CD4-positive, CD25-positive, alpha-beta regulatory T cell (primary cell): ENCODE data around the gene METTL9. TPM values are rescaled to one million over a fixed set of nuclear protein-coding genes. Genes with fewer than 3 reads are reported as not detected.
"Not testable (repeated sequence)": the region's sequence is repeated elsewhere in the genome, so short reads cannot be mapped to it uniquely, and the experiment has no call there.

ENCODE experiments used
- ATAC-seq, 2 donors: fragments of 150-1000 bp; cut with Tn5 transposase; one replicate each; pipeline ENCODE4 v1.10.0; 2021; ENCODE audit warnings: low read depth in 2 of 2, moderate number of reproducible peaks in 2 of 2, moderate library complexity in 1 of 2
- DNase-seq, 3 donors: peaks; one replicate each; pipeline versions ENCODE4 v3.0.0 to v3.0.0-alpha.2; 2012 to 2022; ENCODE audit warnings: mixed read lengths in 1 of 3
- H3K27ac ChIP-seq: one replicate; pipeline ENCODE4 v1.7.0; 2013; ENCODE audit warnings: mild to moderate bottlenecking, low read length; ENCODE audit not compliant: insufficient read depth, poor library complexity, severe bottlenecking
- H3K27me3 ChIP-seq: one replicate; pipeline ENCODE4 v1.7.0; 2013; ENCODE audit warnings: low read length; ENCODE audit not compliant: control insufficient read depth, insufficient read depth
- H3K36me3 ChIP-seq: one replicate; pipeline ENCODE4 v1.7.0; 2013; ENCODE audit warnings: mild to moderate bottlenecking, low read length, moderate library complexity; ENCODE audit not compliant: control insufficient read depth, insufficient read depth
- H3K4me1 ChIP-seq: 2 replicates; pipeline ENCODE4 v1.7.0; 2013; ENCODE audit warnings: mild to moderate bottlenecking, low read length; ENCODE audit not compliant: insufficient read depth, control insufficient read depth, poor library complexity, severe bottlenecking
- H3K4me3 ChIP-seq: one replicate; pipeline ENCODE4 v1.7.0; 2013; ENCODE audit warnings: low read depth, mild to moderate bottlenecking, low read length, moderate library complexity
- H3K9me3 ChIP-seq, 2 experiments: 1 replicate in 1 of 2; 2 replicates in 1 of 2; pipeline ENCODE4 v1.7.0; 2013; ENCODE audit warnings: low read length in 2 of 2, mild to moderate bottlenecking in 1 of 2, moderate library complexity in 1 of 2; ENCODE audit not compliant: control insufficient read depth in 2 of 2
- H3K27ac Mint-ChIP-seq, 3 donors: one replicate each; pipeline ENCODE4 v1.8.0; 2020 to 2022; ENCODE audit warnings: mild to moderate bottlenecking in 3 of 3, mixed read lengths in 3 of 3, moderate library complexity in 2 of 3
- H3K27me3 Mint-ChIP-seq: one replicate; pipeline ENCODE4 v1.8.0; 2022; ENCODE audit warnings: mild to moderate bottlenecking, mixed read lengths
- H3K36me3 Mint-ChIP-seq: one replicate; pipeline ENCODE4 v1.8.0; 2020; ENCODE audit warnings: mixed read lengths
- H3K4me1 Mint-ChIP-seq, 4 donors: one replicate each; pipeline ENCODE4 v1.8.0; 2020 to 2022; ENCODE audit warnings: mixed read lengths in 4 of 4, mild to moderate bottlenecking in 1 of 4
- H3K4me3 Mint-ChIP-seq, 4 donors: one replicate each; pipeline ENCODE4 v1.8.0; 2020 to 2022; ENCODE audit warnings: mild to moderate bottlenecking in 4 of 4, mixed read lengths in 4 of 4, moderate library complexity in 3 of 4
- H3K9me3 Mint-ChIP-seq, 7 donors: one replicate each; pipeline ENCODE4 v1.8.0; 2020 to 2022; ENCODE audit warnings: mixed read lengths in 7 of 7, mild to moderate bottlenecking in 3 of 7, moderate library complexity in 2 of 7
- polyA plus RNA-seq, 4 donors: library from polyadenylated mRNA; unstranded; fragments of 300-500 nt; fragmentation: Illumina TruSeq; gene quantifications; one replicate each; pipeline ENCODE4 v1.2.3, GENCODE V29; 2021
- total RNA-seq: library from RNA; stranded (reverse); gene quantifications from one replicate; pipeline ENCODE4 v1.2.3, GENCODE V29; 2022

Gene METTL9
- total and polyA plus RNA-seq, 5 donors from 2014 or later = 69.9 to 141 (median 116) TPM

GRCh38 chr16:21555621-21556020 lies 43.8 kb upstream of the METTL9 start:
- not testable (repeated sequence) for H3K4me3 ChIP-seq, H3K9me3 Mint-ChIP-seq, H3K27ac Mint-ChIP-seq, DNase-seq, H3K27me3 ChIP-seq, H3K27ac ChIP-seq, H3K36me3 ChIP-seq, ATAC-seq, H3K4me3 Mint-ChIP-seq, H3K9me3 ChIP-seq, H3K27me3 Mint-ChIP-seq, H3K4me1 ChIP-seq, H3K36me3 Mint-ChIP-seq
- peaks cover 4 to 15% (median 7%) of the 10 kb centered on the region in 4 donors for H3K4me1 Mint-ChIP-seq

GRCh38 chr16:21556026-21556595 lies 43.3 kb upstream of the METTL9 start:
- peaks cover 4 to 15% (median 7%) of the 10 kb centered on the region in 4 donors for H3K4me1 Mint-ChIP-seq
- not testable (repeated sequence) for DNase-seq, H3K27ac Mint-ChIP-seq, H3K9me3 ChIP-seq, H3K4me3 ChIP-seq, H3K27ac ChIP-seq, ATAC-seq, H3K27me3 ChIP-seq, H3K4me1 ChIP-seq, H3K9me3 Mint-ChIP-seq, H3K36me3 Mint-ChIP-seq, H3K36me3 ChIP-seq, H3K4me3 Mint-ChIP-seq, H3K27me3 Mint-ChIP-seq

- H3K4me3 Mint-ChIP-seq, H3K36me3 Mint-ChIP-seq, H3K4me3 ChIP-seq, H3K27ac Mint-ChIP-seq, H3K4me1 ChIP-seq, H3K9me3 ChIP-seq, H3K27me3 Mint-ChIP-seq, H3K36me3 ChIP-seq, H3K27me3 ChIP-seq, H3K9me3 Mint-ChIP-seq, H3K27ac ChIP-seq, ATAC-seq, DNase-seq: not testable (repeated sequence)
- peaks cover 4 to 15% (median 7%) of the 10 kb centered on the region in 4 donors for H3K4me1 Mint-ChIP-seq
These were observed 42.6 kb upstream of the METTL9 start for GRCh38 chr16:21556651-21557241.

GRCh38 chr16:21560462-21560861 lies 38.9 kb upstream of the METTL9 start:
- Mint-ChIP-seq H3K27ac (no peak overlapping the region), H3K9me3 (no peaks in the 10 kb centered on the region), H3K27me3 (no peaks in the 10 kb centered on the region), H3K4me3 (no peak overlapping the region), H3K36me3 (no peaks in the 10 kb centered on the region), H3K4me1 (peaks cover 0 to under 1% (median 0%) of the 10 kb centered on the region in 4 donors)
- Histone ChIP-seq H3K27ac (no peak overlapping the region), H3K4me3 (no peak overlapping the region), H3K4me1 (no peaks in the 10 kb centered on the region), H3K27me3 (no peaks in the 10 kb centered on the region), H3K36me3 (no peaks in the 10 kb centered on the region), H3K9me3 (no peaks in the 10 kb centered on the region)
- ATAC-seq (no peak), DNase-seq (no peak)

GRCh38 chr16:21563676-21564075 lies 35.7 kb upstream of the METTL9 start:
- Mint-ChIP-seq H3K27ac (peak overlapping the region in 1 of 3 donors; percentile 26), H3K9me3 (no peaks in the 10 kb centered on the region), H3K4me3 (no peak overlapping the region), H3K4me1 (peaks cover 0 to 6% (median 0%) of the 10 kb centered on the region in 4 donors), H3K27me3 (no peaks in the 10 kb centered on the region), H3K36me3 (no peaks in the 10 kb centered on the region)
- Histone ChIP-seq H3K27me3 (no peaks in the 10 kb centered on the region), H3K4me3 (no peak overlapping the region), H3K27ac (no peak overlapping the region), H3K9me3 (no peaks in the 10 kb centered on the region), H3K4me1 (no peaks in the 10 kb centered on the region), H3K36me3 (no peaks in the 10 kb centered on the region)
- no peak for ATAC-seq
- DNase-seq = no peak

GRCh38 chr16:21564367-21564766 lies 35.0 kb upstream of the METTL9 start:
- not testable (repeated sequence) for H3K27ac ChIP-seq, H3K4me1 ChIP-seq, ATAC-seq, H3K4me1 Mint-ChIP-seq, H3K36me3 Mint-ChIP-seq, H3K9me3 Mint-ChIP-seq, H3K27me3 Mint-ChIP-seq, H3K36me3 ChIP-seq, H3K27me3 ChIP-seq, DNase-seq, H3K4me3 ChIP-seq, H3K9me3 ChIP-seq
- H3K27ac Mint-ChIP-seq = peak overlapping the region in 2 of 3 donors; percentile 26 to 88
- H3K4me3 Mint-ChIP-seq = peak overlapping the region in 1 of 4 donors; percentile 15

- no peak overlapping the region for H3K4me3 ChIP-seq
- no peak overlapping the region for H3K27ac ChIP-seq
- peaks cover 0 to 6% (median 0%) of the 10 kb centered on the region in 4 donors for H3K4me1 Mint-ChIP-seq
- peaks cover 5% of the 10 kb centered on the region for H3K27me3 Mint-ChIP-seq
- H3K4me1 ChIP-seq = no peaks in the 10 kb centered on the region
- no peak for DNase-seq
- H3K36me3 ChIP-seq = no peaks in the 10 kb centered on the region
- no peaks in the 10 kb centered on the region for H3K27me3 ChIP-seq
- no peak for ATAC-seq
- peak overlapping the region in 1 of 3 donors; percentile 18 for H3K27ac Mint-ChIP-seq
- no peaks in the 10 kb centered on the region for H3K9me3 ChIP-seq
- no peak overlapping the region for H3K4me3 Mint-ChIP-seq
- no peaks in the 10 kb centered on the region for H3K9me3 Mint-ChIP-seq
- no peaks in the 10 kb centered on the region for H3K36me3 Mint-ChIP-seq
These were observed 33.9 kb upstream of the METTL9 start for GRCh38 chr16:21565507-21565860.
